Measurements from ENCODE around the gene GOLPH3. TPM values are rescaled to one million over a fixed set of nuclear protein-coding genes. Genes with fewer than 3 reads are reported as not detected.

GOLPH3 gene
- total and polyA plus RNA-seq, 9 donors: 54.2 to 88.9 (median 80.2) TPM

GRCh38 chr5:32103521-32103920 lies 70.6 kb downstream of the GOLPH3 start:
- Histone ChIP-seq H3K4me3 (no peak overlapping the region), H3K9me3 (no peaks in the 10 kb centered on the region), H3K4me1 (ENCODE audit: insufficient read depth) (peaks cover 4% of the 10 kb centered on the region), H3K27ac (no peak overlapping the region), H3K27me3 (no peaks in the 10 kb centered on the region), H3K36me3 (no peaks in the 10 kb centered on the region)
- DNase-seq: no peak
- no peak for TF ChIP-seq CTCF (IDR thresholded peaks at IDR 0.05)
- WGBS, 3 donors: 94 to 96% (median 94%) methylated on average over 12 of the region's 12 CpGs
- intact Hi-C loops (cut with DNase I): no loop called here

- no peak for DNase-seq
- Histone ChIP-seq H3K36me3 (no peaks in the 10 kb centered on the region), H3K27me3 (no peaks in the 10 kb centered on the region), H3K4me1 (ENCODE audit: insufficient read depth) (peaks cover 8% of the 10 kb centered on the region), H3K4me3 (no peak overlapping the region), H3K27ac (no peak overlapping the region), H3K9me3 (no peaks in the 10 kb centered on the region)
- TF ChIP-seq EP300 (IDR thresholded peaks at IDR 0.05) (no peak), POLR2A (IDR thresholded peaks at IDR 0.05) (no peak), CTCF (IDR thresholded peaks at IDR 0.05) (no peak)
- WGBS, 3 donors: 71 to 76% (median 71%) methylated on average over 12 of the region's 12 CpGs
- intact Hi-C loops (cut with DNase I): no loop called here
Observed at GRCh38 chr5:32102254-32102986, 71.7 kb downstream of the GOLPH3 start.

GRCh38 chr5:32100691-32101302 lies 73.3 kb downstream of the GOLPH3 start:
- Histone ChIP-seq H3K27me3 (no peaks in the 10 kb centered on the region), H3K9me3 (no peaks in the 10 kb centered on the region), H3K27ac (no peak overlapping the region), H3K36me3 (no peaks in the 10 kb centered on the region), H3K4me3 (no peak overlapping the region), H3K4me1 (ENCODE audit: insufficient read depth) (peaks cover 15% of the 10 kb centered on the region)
- no peak for TF ChIP-seq POLR2A (IDR thresholded peaks at IDR 0.05)
- no peak for TF ChIP-seq EP300 (IDR thresholded peaks at IDR 0.05)
- TF ChIP-seq CTCF (IDR thresholded peaks at IDR 0.05): no peak
- intact Hi-C loops (cut with DNase I): no loop called here
- 91 to 93% (median 92%) methylated on average over 8 of the region's 8 CpGs for WGBS, 3 donors
- no peak for DNase-seq

- H3K9me3 ChIP-seq: no peaks in the 10 kb centered on the region
- TF ChIP-seq CTCF (IDR thresholded peaks at IDR 0.05) (no peak), EP300 (IDR thresholded peaks at IDR 0.05) (no peak), POLR2A (IDR thresholded peaks at IDR 0.05) (no peak)
- H3K36me3 ChIP-seq: no peaks in the 10 kb centered on the region
- H3K4me1 ChIP-seq (ENCODE audit: insufficient read depth): peaks cover 15% of the 10 kb centered on the region
- H3K4me3 ChIP-seq: no peak overlapping the region
- intact Hi-C loops (cut with DNase I): no loop called here
- no peak overlapping the region for H3K27ac ChIP-seq
- no peaks in the 10 kb centered on the region for H3K27me3 ChIP-seq
- no peak for DNase-seq
- WGBS, 3 donors: 74 to 77% (median 75%) methylated on average over 6 of the region's 6 CpGs
Observed at GRCh38 chr5:32100230-32100629, 73.9 kb downstream of the GOLPH3 start.

All from ovary (tissue), 9 donors.